Testis (tissue), 3 donors: ENCODE results near the gene SERGEF. TPM values are rescaled to one million over a fixed set of nuclear protein-coding genes. Genes with fewer than 3 reads are reported as not detected.

Experiments used
- DNase-seq: peaks from one replicate; pipeline ENCODE4 v3.0.0-alpha.2; 2019
- H3K27ac ChIP-seq, 2 donors: fragments of 200-600 bp; sonication (generic); one replicate each; pipeline ENCODE4 v1.5.1; 2019
- H3K27me3 ChIP-seq: fragments of 200-600 bp; sonication (generic); one replicate; pipeline ENCODE4 v1.5.1; 2019
- H3K36me3 ChIP-seq: fragments of 200-600 bp; sonication (generic); one replicate; pipeline ENCODE4 v1.5.1; 2017; ENCODE audit warnings: low read depth; ENCODE audit errors: missing control alignments
- H3K4me1 ChIP-seq: fragments of 200-600 bp; sonication (generic); one replicate; pipeline ENCODE4 v1.5.1; 2019
- H3K4me3 ChIP-seq, 2 donors: fragments of 200-600 bp; sonication (generic); one replicate each; pipeline ENCODE4 v1.5.1; 2017 to 2019
- H3K9me3 ChIP-seq: fragments of 200-600 bp; sonication (generic); one replicate; pipeline ENCODE4 v1.5.1; 2017
- CTCF ChIP-seq, 3 experiments: fragments of 450-650 bp in 2 of 3; fragments of 200-600 bp in 1 of 3; sonication (generic) in 1 of 3; IDR thresholded peaks; one replicate each; pipeline ENCODE4 v1.5.1; 2016 to 2019; ENCODE audit warnings: antibody characterized with exemption in 3 of 3, mild to moderate bottlenecking in 2 of 3, moderate library complexity in 1 of 3
- POLR2A ChIP-seq: fragments of 450-650 bp; IDR thresholded peaks from one replicate; pipeline ENCODE4 v1.6.1; 2017; ENCODE audit warnings: antibody characterized with exemption, mild to moderate bottlenecking, moderate library complexity
- WGBS, 2 donors: methylation state at CpG; one replicate each; pipeline ENCODE4 v1.1.5; 2018; 5-methylcytosine and 5-hydroxymethylcytosine counted together
- intact Hi-C: fragments of 100-400 bp; cut with DNase I; formaldehyde crosslinking; loops from one replicate; pipeline ENCODE4 v1.15.1; 2023; ENCODE audit warnings: low total_unique reads
- polyA plus RNA-seq: library from polyadenylated mRNA; stranded (reverse); fragments of 350-450 nt; fragmentation: Illumina TruSeq; extraction: RNeasy Lipid Tissue Mini Kit (QIAGEN cat#74804); gene quantifications from one replicate; pipeline ENCODE4 v1.2.3, GENCODE V29; 2014; ENCODE audit warnings: low read depth, low replicate concordance; ENCODE audit not compliant: insufficient read depth
- total RNA-seq, 2 donors: library from RNA; depleted of rRNA; stranded (reverse); fragments of >200 nt; gene quantifications; one replicate each; pipeline ENCODE4 v1.2.3, GENCODE V29; 2016

The SERGEF gene
- total and polyA plus RNA-seq, 3 donors from 2014 or later: 12.5 to 37.5 (median 23.1) TPM

GRCh38 chr11:18022419-18022818 lies 9.6 kb upstream of the SERGEF start:
- H3K27me3 ChIP-seq: no peaks in the 10 kb centered on the region
- H3K4me3 ChIP-seq: no peak overlapping the region
- no peaks in the 10 kb centered on the region for H3K9me3 ChIP-seq
- intact Hi-C loops: no loop called here
- H3K4me1 ChIP-seq: no peaks in the 10 kb centered on the region
- 83 to 88% methylated on average over 1 of the region's 1 CpG for WGBS, 2 donors
- TF ChIP-seq POLR2A (no peak), CTCF (IDR thresholded peaks at IDR 0.05) (no peak)
- no peak for DNase-seq
- no peaks in the 10 kb centered on the region for H3K36me3 ChIP-seq
- H3K27ac ChIP-seq: no peak overlapping the region

GRCh38 chr11:18019650-18020049 lies 6.8 kb upstream of the SERGEF start:
- Histone ChIP-seq H3K9me3 (no peaks in the 10 kb centered on the region), H3K36me3 (no peaks in the 10 kb centered on the region), H3K27me3 (no peaks in the 10 kb centered on the region), H3K27ac (no peak overlapping the region), H3K4me1 (no peaks in the 10 kb centered on the region), H3K4me3 (no peak overlapping the region)
- intact Hi-C loops: no loop called here
- TF ChIP-seq CTCF (IDR thresholded peaks at IDR 0.05): no peak
- no peak for TF ChIP-seq POLR2A
- DNase-seq: no peak

GRCh38 chr11:18016789-18017188 lies 3.9 kb upstream of the SERGEF start:
- WGBS, 2 donors: 74 to 84% methylated on average over 2 of the region's 2 CpGs

GRCh38 chr11:18014876-18015275 lies 2.0 kb upstream of the SERGEF start:
- intact Hi-C loops: no loop called here
- Histone ChIP-seq H3K27me3 (no peaks in the 10 kb centered on the region), H3K27ac (no peak overlapping the region), H3K36me3 (no peaks in the 10 kb centered on the region), H3K9me3 (no peaks in the 10 kb centered on the region), H3K4me3 (no peak overlapping the region), H3K4me1 (no peaks in the 10 kb centered on the region)
- TF ChIP-seq POLR2A (no peak), CTCF (IDR thresholded peaks at IDR 0.05) (no peak)
- DNase-seq: no peak

More at GRCh38 chr11:18016789-18017188, 3.9 kb upstream of the SERGEF start:
- H3K4me3 ChIP-seq: no peak overlapping the region
- no peaks in the 10 kb centered on the region for H3K36me3 ChIP-seq
- no peak for DNase-seq
- intact Hi-C loops: no loop called here
- no peak overlapping the region for H3K27ac ChIP-seq
- H3K4me1 ChIP-seq: no peaks in the 10 kb centered on the region
- TF ChIP-seq CTCF (IDR thresholded peaks at IDR 0.05) (no peak), POLR2A (no peak)
- H3K9me3 ChIP-seq: no peaks in the 10 kb centered on the region
- no peaks in the 10 kb centered on the region for H3K27me3 ChIP-seq

- 13 to 16% methylated on average over 11 of the region's 11 CpGs for WGBS, 2 donors
Measured at GRCh38 chr11:18013790-18014507, 1.1 kb upstream of the SERGEF start.

More at GRCh38 chr11:18013790-18014507, 1.1 kb upstream of the SERGEF start:
- intact Hi-C loops: no loop called here
- Histone ChIP-seq H3K36me3 (no peaks in the 10 kb centered on the region), H3K27me3 (no peaks in the 10 kb centered on the region), H3K4me1 (no peaks in the 10 kb centered on the region), H3K9me3 (no peaks in the 10 kb centered on the region), H3K27ac (peak overlapping the region in 1 of 2 donors; percentile 65), H3K4me3 (peak overlapping the region; percentile 82 to 83)
- no peak for DNase-seq
- TF ChIP-seq CTCF (IDR thresholded peaks at IDR 0.05) (no peak), POLR2A (no peak)
